ENCODE measurements around the gene MAMDC2. TPM values are rescaled to one million over a fixed set of nuclear protein-coding genes. Genes with fewer than 3 reads are reported as not detected.

MAMDC2 gene, protein sequence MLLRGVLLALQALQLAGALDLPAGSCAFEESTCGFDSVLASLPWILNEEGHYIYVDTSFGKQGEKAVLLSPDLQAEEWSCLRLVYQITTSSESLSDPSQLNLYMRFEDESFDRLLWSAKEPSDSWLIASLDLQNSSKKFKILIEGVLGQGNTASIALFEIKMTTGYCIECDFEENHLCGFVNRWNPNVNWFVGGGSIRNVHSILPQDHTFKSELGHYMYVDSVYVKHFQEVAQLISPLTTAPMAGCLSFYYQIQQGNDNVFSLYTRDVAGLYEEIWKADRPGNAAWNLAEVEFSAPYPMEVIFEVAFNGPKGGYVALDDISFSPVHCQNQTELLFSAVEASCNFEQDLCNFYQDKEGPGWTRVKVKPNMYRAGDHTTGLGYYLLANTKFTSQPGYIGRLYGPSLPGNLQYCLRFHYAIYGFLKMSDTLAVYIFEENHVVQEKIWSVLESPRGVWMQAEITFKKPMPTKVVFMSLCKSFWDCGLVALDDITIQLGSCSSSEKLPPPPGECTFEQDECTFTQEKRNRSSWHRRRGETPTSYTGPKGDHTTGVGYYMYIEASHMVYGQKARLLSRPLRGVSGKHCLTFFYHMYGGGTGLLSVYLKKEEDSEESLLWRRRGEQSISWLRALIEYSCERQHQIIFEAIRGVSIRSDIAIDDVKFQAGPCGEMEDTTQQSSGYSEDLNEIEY
- total RNA-seq (2022) (0.26 and 0.29 TPM in 2 replicates), Bru-seq, nascent RNA (percentile 13 among the genes with signal in this experiment), BruChase-seq, experiment 1, labeled RNA remaining after a 6-hour chase (percentile 9 among the genes with signal in this experiment), BruChase-seq, experiment 2, labeled RNA remaining after a 2-hour chase (percentile 4 among the genes with signal in this experiment)
- long read RNA-seq: 0 reads

GRCh38 chr9:70043689-70044489 lies at the start of gene MAMDC2:
Gene MAMDC2 (plus strand): TSS chr9:70043848. CDS start chr9:70044198, 350 bp downstream.
- TF ChIP-seq CTCF (IDR thresholded peaks at IDR 0.05; ENCODE audit: unreplicated experiment): no peak
- Mint-ChIP-seq H3K4me1 (ENCODE audit: low read depth, unreplicated experiment) (peaks cover 16% of the 10 kb centered on the region), H3K36me3 (ENCODE audit: insufficient read depth, unreplicated experiment) (peaks cover 7% of the 10 kb centered on the region), H3K27me3 (ENCODE audit: unreplicated experiment) (peaks cover 23% of the 10 kb centered on the region), H3K27ac (ENCODE audit: unreplicated experiment) (no peak within 1 kb of the TSS), H3K9me3 (ENCODE audit: low read depth, unreplicated experiment) (no peaks in the 10 kb centered on the region), H3K4me3 (ENCODE audit: low read depth, unreplicated experiment) (peak within 1 kb of the TSS; percentile 72)
- peak; percentile 14 for DNase-seq
- intact Hi-C loops (cut with micrococcal nuclease; ENCODE audit: unreplicated experiment): loop anchor here (10.0 kb wide), 1 partner anchor 59 kb away; no protein-coding TSS in a partner anchor
- CTCF ChIA-PET: interaction anchor here (1.5 kb wide), 1 partner anchor 10 kb away, joined by 4 read pairs; no protein-coding TSS in a partner anchor
- no TSS peak for BruUV-seq (replicated peaks)

DNA sequence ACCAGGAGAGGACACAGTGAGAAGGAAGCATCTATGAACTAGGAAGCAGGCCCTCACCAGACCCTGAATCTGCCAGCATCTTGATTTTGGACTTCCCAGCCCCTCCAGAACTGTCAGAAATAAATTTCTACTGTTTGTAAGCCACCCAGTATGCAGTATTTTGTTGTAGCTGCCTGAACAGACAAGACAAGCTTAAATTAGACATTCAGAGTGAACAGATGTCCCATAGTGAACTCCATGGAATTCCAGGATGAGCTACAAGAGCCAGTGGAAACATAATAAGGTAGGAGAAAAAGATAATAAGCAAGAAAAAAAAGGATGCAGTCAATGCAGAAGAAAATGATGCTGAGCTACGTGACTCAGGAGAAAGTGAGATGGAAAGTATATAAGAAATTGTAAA lies 47.8 kb upstream of the MAMDC2 start:
- no peaks in the 10 kb centered on the region for H3K36me3 Mint-ChIP-seq (ENCODE audit: insufficient read depth, unreplicated experiment)
- H3K4me3 Mint-ChIP-seq (ENCODE audit: low read depth, unreplicated experiment): no peak overlapping the region
- intact Hi-C loops (cut with micrococcal nuclease; ENCODE audit: unreplicated experiment): no loop called here
- BruUV-seq (replicated peaks): no TSS peak
- CTCF ChIA-PET: no interaction called here
- H3K27ac Mint-ChIP-seq (ENCODE audit: unreplicated experiment): no peak overlapping the region
- no peak for DNase-seq
- no peaks in the 10 kb centered on the region for H3K4me1 Mint-ChIP-seq (ENCODE audit: low read depth, unreplicated experiment)
- H3K27me3 Mint-ChIP-seq (ENCODE audit: unreplicated experiment): peaks cover 18% of the 10 kb centered on the region
- TF ChIP-seq CTCF (IDR thresholded peaks at IDR 0.05; ENCODE audit: unreplicated experiment): no peak
- no peaks in the 10 kb centered on the region for H3K9me3 Mint-ChIP-seq (ENCODE audit: low read depth, unreplicated experiment)

GRCh38 chr9:69996967-69997366 lies 46.7 kb upstream of the MAMDC2 start:
- H3K36me3 Mint-ChIP-seq (ENCODE audit: insufficient read depth, unreplicated experiment): no peaks in the 10 kb centered on the region
- TF ChIP-seq CTCF (IDR thresholded peaks at IDR 0.05; ENCODE audit: unreplicated experiment): no peak
- DNase-seq: no peak
- no TSS peak for BruUV-seq (replicated peaks)
- H3K27ac Mint-ChIP-seq (ENCODE audit: unreplicated experiment): no peak overlapping the region
- no peaks in the 10 kb centered on the region for H3K4me1 Mint-ChIP-seq (ENCODE audit: low read depth, unreplicated experiment)
- peaks cover 7% of the 10 kb centered on the region for H3K27me3 Mint-ChIP-seq (ENCODE audit: unreplicated experiment)
- no peak overlapping the region for H3K4me3 Mint-ChIP-seq (ENCODE audit: low read depth, unreplicated experiment)
- no peaks in the 10 kb centered on the region for H3K9me3 Mint-ChIP-seq (ENCODE audit: low read depth, unreplicated experiment)
- CTCF ChIA-PET: no interaction called here
- intact Hi-C loops (cut with micrococcal nuclease; ENCODE audit: unreplicated experiment): no loop called here

DNA sequence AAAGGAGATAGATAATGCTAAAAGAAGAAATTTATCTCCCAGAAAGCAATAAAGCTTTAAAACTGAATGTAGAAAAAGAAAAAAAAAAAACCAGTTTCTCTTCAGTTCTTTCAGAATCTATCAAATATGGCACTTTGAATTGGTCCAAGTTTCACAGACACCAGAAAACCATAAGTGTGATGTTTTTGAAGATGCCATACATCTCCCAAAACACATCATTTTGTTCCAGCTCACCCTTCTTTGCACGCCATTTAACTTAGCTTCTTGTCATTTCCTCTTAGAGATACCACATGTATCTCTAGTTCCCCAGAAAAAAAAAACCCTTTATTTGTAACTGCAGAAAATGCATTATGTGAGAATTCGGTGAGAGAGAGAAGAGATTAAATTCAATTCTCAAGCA lies 46.1 kb upstream of the MAMDC2 start:
- peaks cover 2% of the 10 kb centered on the region for H3K27me3 Mint-ChIP-seq (ENCODE audit: unreplicated experiment)
- CTCF ChIA-PET: interaction anchor here (0.7 kb wide), 1 partner anchor 282 kb away, joined by 5 read pairs; no protein-coding TSS in a partner anchor
- no peak for TF ChIP-seq CTCF (IDR thresholded peaks at IDR 0.05; ENCODE audit: unreplicated experiment)
- no TSS peak for BruUV-seq (replicated peaks)
- no peak for DNase-seq
- no peaks in the 10 kb centered on the region for H3K9me3 Mint-ChIP-seq (ENCODE audit: low read depth, unreplicated experiment)
- no peak overlapping the region for H3K4me3 Mint-ChIP-seq (ENCODE audit: low read depth, unreplicated experiment)
- no peaks in the 10 kb centered on the region for H3K36me3 Mint-ChIP-seq (ENCODE audit: insufficient read depth, unreplicated experiment)
- intact Hi-C loops (cut with micrococcal nuclease; ENCODE audit: unreplicated experiment): no loop called here
- H3K4me1 Mint-ChIP-seq (ENCODE audit: low read depth, unreplicated experiment): no peaks in the 10 kb centered on the region
- H3K27ac Mint-ChIP-seq (ENCODE audit: unreplicated experiment): no peak overlapping the region

Data from Calu3 (cell line).